Neural cell (in vitro differentiated cells): Measurements from ENCODE around the gene SLC43A1.

Experiments
- CTCF ChIP-seq: fragments of 450-650 bp; IDR thresholded peaks from 2 replicates; pipeline ENCODE4 v1.5.1; 2014; ENCODE audit warnings: antibody characterized with exemption, mild to moderate bottlenecking, moderate library complexity; ENCODE audit not compliant: poor library complexity, severe bottlenecking
- POLR2AphosphoS5 ChIP-seq: IDR thresholded peaks from 2 replicates; pipeline ENCODE4 v1.6.1; 2012

GRCh38 chr11:57460022-57460757, 55.3 kb downstream of the SLC43A1 start, which contains the start of gene RTN4RL2:
- TF ChIP-seq POLR2AphosphoS5 (no peak), CTCF (no peak)
